Left renal pelvis (tissue), 4 donors: ENCODE measurements around the gene LRRC46. TPM values are rescaled to one million over a fixed set of nuclear protein-coding genes. Genes with fewer than 3 reads are reported as not detected.

Source experiments
- DNase-seq, 4 donors: peaks; one replicate each; pipeline ENCODE4 v3.0.0-alpha.2; 2013; ENCODE audit warnings: low read depth in 4 of 4, low spot score in 3 of 4
- polyA plus RNA-seq, 4 donors: library from polyadenylated mRNA; unstranded; fragments of 120-200 nt; gene quantifications; one replicate each; pipeline ENCODE4 v1.2.1, GENCODE V29; 2013; ENCODE audit not compliant: insufficient read length in 4 of 4

The LRRC46 gene
- polyA plus RNA-seq, 4 donors: 0.74 to 3.3 (median 2.6) TPM

GRCh38 chr17:47847341-47848197 lies 16.1 kb downstream of the LRRC46 start:
- DNase-seq: no peak

- no peak for DNase-seq
Measured at GRCh38 chr17:47848198-47848513, 16.7 kb downstream of the LRRC46 start.

DNA sequence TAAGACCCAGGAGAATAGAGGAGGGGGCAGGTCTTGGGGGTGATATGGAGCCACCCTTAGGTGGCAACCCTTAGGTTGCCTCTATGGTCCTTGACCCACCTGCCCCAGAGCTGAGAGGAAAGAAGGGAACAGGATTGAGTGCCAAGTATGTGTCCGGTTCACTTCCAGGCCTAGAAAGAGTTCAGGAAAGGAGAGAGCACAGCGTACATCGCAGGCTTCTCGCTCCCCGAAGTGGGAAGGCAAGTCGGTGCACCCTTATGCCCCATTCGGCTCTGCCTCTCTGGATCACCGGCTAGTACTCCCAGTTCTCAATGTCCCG lies 18.9 kb downstream of the LRRC46 start:
- DNase-seq: no peak

- no peak for DNase-seq
Measured at GRCh38 chr17:47850692-47851573, 19.5 kb downstream of the LRRC46 start, which contains the start of gene SP6. Gene SP6, minus strand, starts transcription at chr17:47851163. Its CDS starts 2,734 bp downstream, at chr17:47848429.

DNA sequence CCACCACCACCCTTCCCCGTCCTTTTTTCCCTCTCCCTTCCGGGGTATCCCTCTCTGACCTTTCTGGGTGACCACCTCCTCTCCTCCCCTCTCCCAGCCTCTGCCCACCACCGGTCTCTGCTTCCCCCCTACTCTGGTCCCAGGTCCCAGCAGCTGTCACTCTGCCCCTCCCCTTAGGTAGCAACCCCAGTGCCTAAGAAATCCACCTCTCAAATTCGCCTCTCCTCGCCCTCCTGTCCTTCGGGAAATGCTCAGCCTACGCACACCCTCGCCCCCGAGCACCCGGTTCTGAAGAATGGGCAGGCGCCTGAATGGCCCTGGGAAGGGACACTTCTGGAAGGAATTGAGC lies 20.3 kb downstream of the LRRC46 start:
- DNase-seq: no peak

DNA sequence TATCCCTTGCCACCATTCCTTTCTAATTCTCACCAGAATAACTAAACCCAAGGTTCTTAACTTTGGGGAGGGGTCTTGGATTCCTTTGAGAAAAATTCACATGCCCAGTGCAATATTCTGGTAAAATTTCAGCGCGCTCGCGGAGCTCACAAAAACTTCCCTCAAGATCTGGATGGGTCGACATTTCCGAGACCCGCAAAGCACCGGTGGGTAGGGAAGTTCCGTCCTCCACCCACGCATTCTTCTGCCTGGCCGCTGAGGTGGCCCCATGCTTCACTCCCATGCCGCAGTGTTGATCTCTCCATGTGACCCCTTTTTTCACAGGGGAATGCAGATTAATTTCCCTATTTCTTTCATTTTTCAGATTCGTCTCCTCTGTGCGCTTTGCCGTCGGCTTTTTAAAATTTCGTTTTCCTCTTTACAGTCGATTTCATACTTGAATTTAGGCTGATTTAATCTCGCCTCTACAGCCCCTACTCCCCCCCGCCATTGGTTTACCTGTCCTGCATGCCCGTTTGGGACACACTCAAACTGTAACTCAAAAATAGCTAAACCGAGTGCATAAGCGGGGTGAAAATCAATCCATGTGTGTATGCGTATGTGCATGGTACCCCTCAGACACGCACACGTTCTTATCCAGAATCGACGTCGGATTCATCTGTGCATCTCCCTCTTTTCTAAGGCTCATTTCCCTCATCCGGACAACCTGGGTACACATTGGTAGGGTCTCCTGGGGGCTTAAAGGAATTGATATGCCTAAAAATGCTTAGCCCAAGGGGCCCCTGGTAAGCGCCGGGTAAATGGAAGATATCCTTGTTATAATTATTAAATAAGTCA lies 20.9 kb downstream of the LRRC46 start:
- no peak for DNase-seq

DNA sequence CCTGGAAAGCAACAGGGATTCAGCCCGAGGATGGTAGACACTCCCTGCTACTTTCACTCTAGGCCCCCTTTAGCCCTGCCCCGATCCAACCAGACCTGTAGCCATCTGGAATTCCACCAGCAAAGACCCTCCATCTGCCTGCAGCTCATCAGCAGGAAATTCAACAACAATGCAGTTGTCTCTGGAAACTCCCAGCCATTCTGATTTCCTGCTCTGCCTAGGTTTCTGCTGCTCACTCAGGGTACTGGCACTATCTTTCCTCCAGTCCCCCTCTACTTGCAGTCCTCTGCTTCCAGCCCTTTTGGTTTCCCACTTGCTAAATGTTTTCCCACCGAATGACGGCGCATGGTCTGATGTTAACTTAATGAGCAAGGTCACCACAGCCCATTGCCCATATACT lies 22.1 kb downstream of the LRRC46 start:
- DNase-seq: no peak

DNA sequence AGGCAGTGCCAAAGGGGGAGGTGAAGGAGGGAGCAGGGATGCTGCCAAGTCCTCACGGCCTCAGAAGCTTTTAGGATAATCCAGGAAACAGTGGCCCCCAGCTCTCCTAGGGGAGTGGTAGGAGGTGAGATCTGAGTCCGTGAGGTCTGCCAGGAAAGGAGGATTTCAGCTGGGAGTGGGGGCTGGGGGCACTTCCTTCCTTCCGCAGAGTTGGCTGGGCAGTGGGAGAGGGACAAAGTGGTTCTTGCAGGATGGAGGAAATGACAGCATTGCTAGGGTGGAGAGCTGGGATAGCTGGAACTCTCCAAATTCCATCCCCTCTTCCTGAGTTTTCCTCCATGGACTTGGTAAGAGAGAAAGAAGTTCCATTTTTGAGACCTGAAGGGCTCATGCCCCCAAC lies 24.3 kb downstream of the LRRC46 start:
- DNase-seq: no peak

DNA sequence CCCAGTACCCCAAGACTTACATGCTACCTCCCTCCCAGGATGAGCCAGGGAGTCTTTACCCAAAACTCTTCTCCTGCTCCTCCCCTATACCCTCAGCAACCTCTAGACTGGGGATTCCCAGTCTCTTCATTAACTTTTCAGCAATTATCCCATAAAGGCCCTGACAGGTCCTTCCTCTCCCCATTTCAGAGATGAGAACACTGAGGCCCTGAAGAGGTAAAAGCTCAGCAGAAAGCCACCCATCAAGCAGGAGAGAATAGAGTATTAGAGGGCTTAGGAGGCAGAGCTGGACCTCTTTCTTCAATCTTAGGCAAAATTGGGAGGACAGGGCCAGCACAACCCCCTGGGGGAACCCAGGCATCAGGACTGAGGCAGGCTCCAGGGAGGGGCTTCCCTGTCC lies 25.4 kb downstream of the LRRC46 start:
- DNase-seq: no peak

DNA sequence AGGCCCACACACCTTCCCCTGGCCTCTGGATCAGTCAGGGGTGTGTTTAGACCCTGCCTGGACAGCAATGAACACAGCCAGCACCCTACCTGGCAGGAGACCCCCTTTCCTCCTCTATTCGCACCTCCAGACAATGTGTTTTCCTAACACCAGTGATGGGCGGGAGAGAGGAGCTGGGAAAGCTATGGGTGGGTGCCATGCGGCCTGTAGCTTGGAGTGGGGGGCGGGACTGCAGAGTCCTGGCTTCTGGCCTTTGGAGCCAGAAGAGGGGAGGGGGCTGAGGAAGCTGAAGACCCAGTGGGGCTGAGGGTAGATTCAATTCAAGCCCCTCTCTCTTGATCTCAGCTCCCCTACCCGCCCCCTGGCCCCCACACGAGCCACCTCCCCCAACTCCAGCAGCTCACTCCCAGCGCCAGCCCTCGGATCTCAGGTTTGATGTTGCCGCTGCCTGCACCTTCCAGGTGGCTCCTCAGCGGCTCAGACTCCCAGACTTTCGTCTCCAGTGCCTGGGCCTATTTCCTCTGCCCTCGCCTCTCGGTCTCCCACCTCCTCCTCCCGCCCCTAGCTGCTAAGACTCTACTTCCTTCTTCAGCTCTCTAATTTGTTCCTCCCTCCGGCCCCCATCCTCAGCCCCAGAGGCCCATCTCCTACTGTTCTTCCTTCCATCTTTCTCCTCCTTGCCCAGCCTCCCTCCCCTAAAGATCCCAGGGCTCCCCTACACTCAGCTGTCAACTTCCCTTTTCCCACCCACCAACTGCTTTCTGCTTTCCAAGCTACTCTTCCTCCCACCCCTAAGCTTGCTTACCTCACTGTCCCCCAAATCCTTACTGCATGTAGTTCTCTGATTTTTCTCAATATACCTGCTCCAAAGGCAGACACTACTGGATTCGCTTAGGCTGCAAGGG lies 26.3 kb downstream of the LRRC46 start:
- no peak for DNase-seq

DNA sequence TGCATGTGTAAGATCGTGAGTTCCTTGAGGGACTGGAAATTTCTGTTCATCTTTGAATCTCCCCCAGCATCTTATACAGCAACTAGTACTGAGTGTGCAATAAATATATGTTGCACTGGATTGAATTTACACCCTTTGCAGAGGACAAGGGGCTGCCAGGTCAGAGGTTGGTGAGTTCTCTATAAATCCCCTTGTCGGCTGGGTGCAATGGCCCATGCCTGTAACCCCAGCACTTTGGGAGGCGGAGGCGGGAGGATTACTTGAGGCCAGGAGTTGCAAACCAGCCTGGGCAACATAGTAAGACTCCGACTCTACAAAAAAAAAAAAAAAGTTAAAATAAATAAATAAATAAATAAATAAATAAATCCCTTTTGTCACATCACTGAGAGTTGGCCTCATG lies 28.9 kb downstream of the LRRC46 start:
- DNase-seq: no peak

- no peak for DNase-seq
Measured at GRCh38 chr17:47862621-47863440, 31.4 kb downstream of the LRRC46 start.

DNA sequence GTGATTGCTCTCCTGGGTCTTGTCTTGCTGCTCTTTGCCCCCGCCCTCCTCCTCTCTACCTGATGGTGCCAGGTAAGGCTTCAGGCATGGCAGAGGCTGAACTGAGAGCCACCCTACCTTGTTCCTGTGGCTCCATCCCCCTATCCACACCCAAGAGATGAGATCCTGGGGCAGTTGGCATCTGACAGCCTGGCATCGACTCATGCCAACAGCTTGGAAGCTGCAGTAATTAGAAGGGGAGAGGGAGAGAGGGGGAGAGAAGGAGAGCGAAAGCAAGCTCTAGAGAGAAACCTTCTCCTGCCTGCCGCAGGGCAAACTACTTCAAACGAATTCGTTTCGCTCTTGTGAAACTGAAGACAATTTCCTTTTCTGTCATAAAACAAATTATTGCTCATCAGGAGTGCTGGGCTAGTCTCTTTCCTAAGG lies 33.3 kb downstream of the LRRC46 start:
- DNase-seq: no peak

- no peak for DNase-seq
Measured at GRCh38 chr17:47866941-47867340, 35.5 kb downstream of the LRRC46 start.

GRCh38 chr17:47867813-47868533 lies 36.5 kb downstream of the LRRC46 start:
- no peak for DNase-seq

GRCh38 chr17:47869114-47869513 lies 37.6 kb downstream of the LRRC46 start:
- no peak for DNase-seq

GRCh38 chr17:47870056-47870455 lies 38.6 kb downstream of the LRRC46 start:
- DNase-seq: no peak

DNA sequence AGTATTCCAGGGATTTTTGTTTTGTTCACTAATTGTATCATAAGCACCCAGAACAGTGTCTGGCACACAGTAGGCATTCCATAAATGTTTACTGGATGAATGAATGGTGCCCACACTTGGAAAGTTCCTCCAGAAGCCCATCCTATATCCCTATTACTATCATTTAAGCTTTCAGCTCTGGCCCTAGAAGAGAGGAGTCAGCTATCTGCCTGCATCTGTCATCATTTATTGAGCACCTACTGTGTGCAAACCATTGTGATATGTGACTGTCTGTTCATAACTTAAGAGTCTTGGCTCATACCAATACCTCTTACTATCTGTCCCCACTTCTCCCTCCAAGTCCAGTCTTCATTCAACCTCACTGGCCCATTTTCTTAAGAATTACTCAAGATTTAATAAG lies 39.6 kb downstream of the LRRC46 start:
- no peak for DNase-seq
